GM18505 (cell line): ENCODE measurements around the gene IGF2.

Experiments
- ATAC-seq: cut with Tn5 transposase; IDR thresholded peaks from one replicate; pipeline ENCODE4 v1.9.1; 2021; ENCODE audit not compliant: unreplicated experiment
- POLR2A ChIP-seq: IDR thresholded peaks from 4 replicates; pipeline ENCODE4 v1.6.1; 2011; ENCODE audit warnings: borderline replicate concordance; ENCODE audit not compliant: insufficient read depth, insufficient read length; ENCODE audit errors: extremely low read depth

Gene IGF2

GRCh38 chr11:2138431-2139122 is 612 bp downstream of the IGF2 start:
- no peak for TF ChIP-seq POLR2A
- no peak for ATAC-seq

- no peak for TF ChIP-seq POLR2A
- no peak for ATAC-seq
These were observed 1.1 kb downstream of the IGF2 start for GRCh38 chr11:2138068-2138430.

DNA sequence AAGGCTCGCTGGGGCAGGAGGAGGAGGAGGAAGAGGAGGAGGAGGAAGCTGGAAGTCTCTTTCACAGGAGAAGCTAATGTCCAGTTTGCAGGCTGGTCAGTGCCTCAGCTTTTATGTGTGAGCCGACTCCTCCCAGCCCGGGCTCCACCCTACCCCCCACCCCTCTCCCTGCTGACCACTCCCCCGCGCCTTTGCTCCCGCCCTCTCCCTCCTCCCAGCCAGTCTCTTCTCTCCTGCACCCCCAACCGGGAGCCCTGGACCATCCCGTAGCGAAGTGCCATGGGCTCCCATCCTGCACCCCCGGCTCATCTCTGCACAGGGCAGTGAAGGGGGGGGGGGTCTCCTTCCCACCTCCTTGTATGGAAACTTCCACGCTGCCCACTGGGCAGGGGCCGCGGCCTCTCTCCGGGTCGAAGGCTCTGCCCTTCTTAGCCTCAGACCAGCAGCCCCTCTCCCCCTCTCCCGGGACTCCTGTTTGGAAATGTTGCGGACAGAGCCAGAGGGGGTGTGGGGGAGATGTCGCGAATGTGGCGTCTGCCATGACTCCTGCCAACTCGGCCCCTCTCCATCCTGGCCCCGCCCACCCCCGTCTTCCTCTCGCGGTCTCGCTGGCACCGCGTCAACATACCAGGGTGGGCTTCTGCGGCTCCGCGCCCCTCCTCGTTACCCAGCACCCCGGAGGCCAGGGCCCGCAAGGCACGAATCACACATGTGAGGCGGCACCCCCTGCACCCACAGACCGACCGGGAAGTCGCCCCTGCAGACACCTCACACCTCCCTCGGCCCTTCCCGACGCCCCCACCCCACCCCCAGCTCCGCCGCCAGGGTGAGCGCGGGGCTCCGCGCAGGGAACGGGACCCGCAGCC is 1.8 kb downstream of the IGF2 start:
- TF ChIP-seq POLR2A: no peak
- no peak for ATAC-seq

DNA sequence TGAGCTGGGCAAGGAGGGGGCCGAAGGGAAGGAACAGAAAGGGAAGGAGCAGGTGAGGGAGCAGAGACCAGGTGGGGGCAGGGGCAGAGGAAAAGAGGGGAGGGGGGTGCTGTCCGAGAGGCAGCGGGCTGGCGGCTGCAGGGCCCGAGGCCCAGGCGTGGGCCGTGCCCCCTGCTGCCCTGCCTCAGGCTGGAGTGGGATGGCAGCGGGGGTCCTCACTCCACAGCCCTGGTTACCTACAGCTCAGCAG is 2.3 kb downstream of the IGF2 start:
- no peak for ATAC-seq
- TF ChIP-seq POLR2A: no peak

DNA sequence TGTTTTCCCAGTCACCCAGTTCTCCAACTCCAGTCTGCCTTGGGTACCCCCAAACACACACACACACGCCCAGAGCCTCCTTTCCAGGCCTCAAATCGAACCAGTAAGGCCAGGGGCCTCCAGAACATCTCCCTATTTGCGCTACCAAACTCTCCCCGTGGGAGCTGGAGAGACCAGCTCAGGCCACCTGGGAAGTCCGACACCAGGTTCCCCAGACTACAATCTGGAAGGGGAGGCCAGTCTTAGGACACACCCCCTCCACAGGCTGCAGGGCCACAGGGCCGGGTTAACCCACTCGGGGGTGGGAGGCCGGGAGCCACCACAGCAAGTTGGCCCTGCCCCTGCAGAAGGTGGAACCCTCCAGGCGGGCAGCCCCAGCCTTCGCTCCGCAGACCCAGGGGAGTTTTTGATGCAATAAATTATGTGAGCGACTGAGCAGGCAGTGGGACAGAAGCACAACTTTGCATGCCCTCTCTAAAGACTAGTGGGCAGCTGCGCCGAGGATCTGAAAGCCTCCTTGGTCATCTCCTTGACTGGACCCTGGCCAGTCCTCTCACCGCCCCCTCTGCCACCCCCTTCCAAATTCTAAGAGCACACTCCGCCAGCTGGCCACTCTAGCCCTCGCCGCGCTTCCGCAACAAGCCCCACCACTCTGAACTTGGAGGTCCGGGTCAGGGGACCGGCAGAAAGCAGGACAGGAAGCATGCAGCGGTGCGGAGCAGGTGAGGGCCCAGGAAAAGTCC is 2.8 kb downstream of the IGF2 start:
- no peak for TF ChIP-seq POLR2A

DNA sequence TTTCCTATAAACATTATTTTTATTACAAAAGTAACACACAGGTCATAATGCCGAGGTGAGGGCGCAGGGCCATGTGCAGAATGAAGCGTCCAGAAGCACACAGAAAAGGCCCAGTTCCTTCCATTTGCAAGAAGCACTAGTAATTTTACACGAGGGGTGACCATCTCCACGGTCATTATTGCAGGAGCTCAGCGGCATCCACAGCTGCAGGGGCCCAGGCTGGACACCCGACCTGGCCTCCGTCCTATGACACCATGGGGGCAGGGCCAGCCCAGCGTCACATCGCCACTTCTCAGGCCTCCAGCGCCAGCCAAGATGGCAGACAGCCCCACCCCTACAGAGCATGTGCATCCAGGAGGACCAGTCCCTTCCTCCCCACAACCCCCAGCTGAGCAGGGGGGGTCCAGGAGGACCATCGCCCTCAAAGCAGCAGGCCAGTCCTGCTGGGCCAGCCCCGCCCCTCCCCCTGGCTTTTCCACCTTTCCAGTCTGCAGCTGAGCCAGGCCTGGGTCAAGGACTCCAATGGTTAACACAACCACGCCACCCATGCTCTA is 3.5 kb downstream of the IGF2 start:
- TF ChIP-seq POLR2A: no peak
- no peak for ATAC-seq

More for the DNA sequence above, 2.8 kb downstream of the IGF2 start:
- ATAC-seq: no peak

GRCh38 chr11:2135018-2135569 is 4.1 kb downstream of the IGF2 start:
- TF ChIP-seq POLR2A: no peak
- ATAC-seq: no peak

GRCh38 chr11:2134022-2135010 is 4.9 kb downstream of the IGF2 start:
- no peak for ATAC-seq
- TF ChIP-seq POLR2A: no peak

DNA sequence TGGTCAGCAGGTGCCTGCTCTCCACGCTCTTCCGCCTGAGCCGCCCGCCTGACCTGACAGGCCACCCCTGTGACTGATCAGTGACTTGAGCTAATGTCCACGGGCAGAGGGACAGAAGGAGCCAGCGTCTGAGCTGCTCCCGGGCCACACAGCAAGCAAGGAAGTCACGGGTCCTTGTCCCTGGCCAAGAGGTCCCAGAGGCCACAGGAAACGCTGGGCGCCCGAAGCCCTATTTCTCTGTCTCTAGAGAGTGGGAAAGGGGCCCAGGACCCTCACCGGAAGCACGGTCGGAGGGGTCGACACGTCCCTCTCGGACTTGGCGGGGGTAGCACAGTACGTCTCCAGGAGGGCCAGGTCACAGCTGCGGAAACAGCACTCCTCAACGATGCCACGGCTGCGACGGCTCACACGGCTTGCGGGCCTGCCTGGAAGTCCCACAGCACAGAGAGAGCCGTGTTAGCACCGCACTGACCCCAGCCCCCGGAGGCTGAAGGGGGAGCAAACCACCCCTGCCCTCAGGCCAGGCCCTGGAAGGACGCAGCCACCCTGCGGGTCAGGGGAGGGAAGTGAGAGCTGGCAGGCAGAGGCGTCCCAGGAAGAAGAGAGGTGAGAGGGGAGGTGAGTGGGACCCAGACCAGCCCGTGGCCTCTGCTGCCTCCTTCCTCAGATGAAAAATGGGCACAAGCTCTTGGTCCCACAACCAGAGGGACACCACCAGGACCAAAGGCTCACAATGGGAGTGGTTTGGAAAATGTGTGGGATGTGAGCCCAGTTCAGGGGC is 5.8 kb downstream of the IGF2 start:
- TF ChIP-seq POLR2A: no peak
- no peak for ATAC-seq

DNA sequence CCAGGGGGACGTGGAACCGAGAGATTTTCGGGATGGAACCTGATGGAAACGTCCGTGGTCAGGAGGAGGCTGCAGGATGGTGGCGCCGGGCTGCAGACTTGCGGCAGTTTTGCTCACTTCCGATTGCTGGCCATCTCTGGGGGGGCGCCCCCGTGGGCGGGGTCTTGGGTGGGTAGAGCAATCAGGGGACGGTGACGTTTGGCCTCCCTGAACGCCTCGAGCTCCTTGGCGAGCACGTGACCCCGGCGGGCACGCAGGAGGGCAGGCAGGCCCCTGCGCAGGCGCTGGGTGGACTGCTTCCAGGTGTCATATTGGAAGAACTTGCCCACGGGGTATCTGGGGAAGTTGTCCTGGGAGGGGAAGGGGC is 6.3 kb downstream of the IGF2 start:
- no peak for ATAC-seq
- no peak for TF ChIP-seq POLR2A

DNA sequence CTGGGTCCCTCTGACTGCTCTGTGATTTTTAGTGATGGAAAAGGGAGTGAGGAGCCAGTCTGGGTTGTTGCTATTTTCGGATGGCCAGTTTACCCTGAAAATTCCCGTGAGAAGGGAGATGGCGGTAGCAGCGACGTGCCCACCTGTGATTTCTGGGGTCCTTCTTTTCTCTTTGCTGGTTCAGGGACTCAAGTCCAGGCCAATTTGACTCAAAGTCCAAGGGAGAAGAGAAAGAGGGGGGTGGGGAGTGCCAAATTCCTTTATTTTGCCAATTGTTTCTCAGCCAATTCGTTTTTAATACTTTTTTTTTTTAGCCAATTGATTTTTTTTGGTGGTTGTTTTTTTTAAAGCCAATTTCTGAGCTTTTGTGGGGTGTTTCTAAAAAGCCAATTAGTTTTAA is 6.9 kb downstream of the IGF2 start:
- TF ChIP-seq POLR2A: no peak

DNA sequence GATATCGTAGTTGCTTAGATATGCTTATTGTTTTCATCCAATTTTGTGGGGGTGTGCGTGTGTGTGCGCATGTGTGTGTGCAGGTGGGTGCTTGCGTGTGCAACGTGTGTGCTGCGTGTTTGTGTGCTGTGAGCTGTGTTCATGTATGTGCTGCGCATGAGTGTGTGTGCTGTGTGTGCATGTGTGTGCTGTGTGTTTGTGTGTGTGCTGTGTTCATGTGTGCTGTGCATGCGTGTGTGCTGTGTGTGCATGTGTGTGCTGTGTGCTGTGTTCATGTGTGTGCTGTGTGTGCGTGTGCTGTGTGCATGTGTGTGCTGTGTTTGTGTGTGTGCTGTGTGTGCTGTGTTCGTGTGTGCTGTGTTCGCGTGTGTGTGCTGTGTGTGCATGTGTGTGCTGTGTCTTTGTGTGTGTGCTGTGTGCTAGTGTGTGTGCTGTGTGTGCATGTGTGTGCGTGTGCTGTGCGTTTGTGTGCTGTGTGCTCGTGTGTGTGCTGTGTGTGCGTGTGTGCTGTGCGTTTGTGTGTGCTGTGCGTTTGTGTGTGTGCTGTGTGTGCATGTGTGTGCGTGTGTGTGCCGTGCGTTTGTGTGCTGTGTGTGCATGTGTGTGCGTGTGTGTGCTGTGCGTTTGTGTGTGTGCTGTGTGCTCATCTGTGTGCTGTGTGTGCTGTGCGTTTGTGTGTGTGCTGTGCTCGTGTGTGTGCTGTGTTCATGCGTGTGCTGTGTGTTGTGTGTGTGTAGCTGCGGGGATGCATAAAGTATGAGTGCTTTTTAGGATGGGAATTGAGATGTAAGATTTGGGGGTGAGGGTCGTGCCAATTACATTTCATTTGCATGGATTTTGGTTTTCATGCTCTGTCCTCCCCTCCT is 7.6 kb downstream of the IGF2 start:
- no peak for ATAC-seq
- TF ChIP-seq POLR2A: no peak

More for the DNA sequence above, 6.9 kb downstream of the IGF2 start:
- ATAC-seq: no peak
